Upper lobe of left lung (tissue), 4 donors: Measurements from ENCODE around the gene EAF2.

Experiments used
- POLR2A ChIP-seq, 4 donors: fragments of 450-650 bp; IDR thresholded peaks; one replicate each; pipeline ENCODE4 v1.5.1; 2016 to 2017; ENCODE audit warnings: antibody characterized with exemption in 4 of 4, mild to moderate bottlenecking in 2 of 4
- POLR2AphosphoS5 ChIP-seq, 2 donors: sonication (generic); formaldehyde crosslinking; IDR thresholded peaks; one replicate each; pipeline ENCODE4 v1.5.1; 2017; ENCODE audit warnings: antibody characterized with exemption in 2 of 2
- TF ChIP-seq, protein P1 (sequence below), 6 experiments: fragments of 450-650 bp in 4 of 6; fragments of 200-600 bp in 2 of 6; sonication (generic) in 2 of 6; IDR thresholded peaks; one replicate each; pipeline ENCODE4 v1.5.1; 2016 to 2019; ENCODE audit warnings: antibody characterized with exemption in 6 of 6

DNA sequence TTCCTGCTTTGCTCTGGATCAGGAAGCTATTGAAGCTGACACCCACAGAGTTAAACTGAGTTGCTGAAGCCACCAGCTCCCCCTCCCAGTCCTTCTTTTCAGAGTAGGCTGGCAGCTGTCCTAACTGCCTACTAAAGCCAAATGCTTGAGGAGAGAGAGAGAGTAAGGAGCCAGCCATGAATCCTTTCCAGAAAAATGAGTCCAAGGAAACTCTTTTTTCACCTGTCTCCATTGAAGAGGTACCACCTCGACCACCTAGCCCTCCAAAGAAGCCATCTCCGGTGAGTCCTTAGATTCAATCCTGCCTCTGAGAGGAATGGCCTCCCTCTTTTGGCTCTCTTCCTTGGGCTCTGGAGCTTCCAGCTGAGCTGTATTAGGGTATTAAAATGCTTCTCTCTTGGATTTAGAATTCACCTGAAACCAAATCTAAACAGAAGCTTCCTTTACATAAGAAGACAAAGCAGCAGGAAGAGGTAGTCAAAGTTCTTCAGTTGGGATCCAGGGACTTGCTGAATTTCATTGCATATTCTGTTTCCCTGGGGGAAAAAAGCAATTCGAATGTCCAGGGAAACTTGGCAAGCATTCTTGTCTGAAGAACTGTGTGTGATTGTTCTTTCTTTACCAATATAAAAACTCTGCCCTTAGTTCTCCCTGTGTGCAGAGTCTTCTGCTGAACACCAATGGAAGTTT is 59.4 kb downstream of the EAF2 start, which contains the start of gene SLC15A2:
- TF ChIP-seq, protein P1, sequence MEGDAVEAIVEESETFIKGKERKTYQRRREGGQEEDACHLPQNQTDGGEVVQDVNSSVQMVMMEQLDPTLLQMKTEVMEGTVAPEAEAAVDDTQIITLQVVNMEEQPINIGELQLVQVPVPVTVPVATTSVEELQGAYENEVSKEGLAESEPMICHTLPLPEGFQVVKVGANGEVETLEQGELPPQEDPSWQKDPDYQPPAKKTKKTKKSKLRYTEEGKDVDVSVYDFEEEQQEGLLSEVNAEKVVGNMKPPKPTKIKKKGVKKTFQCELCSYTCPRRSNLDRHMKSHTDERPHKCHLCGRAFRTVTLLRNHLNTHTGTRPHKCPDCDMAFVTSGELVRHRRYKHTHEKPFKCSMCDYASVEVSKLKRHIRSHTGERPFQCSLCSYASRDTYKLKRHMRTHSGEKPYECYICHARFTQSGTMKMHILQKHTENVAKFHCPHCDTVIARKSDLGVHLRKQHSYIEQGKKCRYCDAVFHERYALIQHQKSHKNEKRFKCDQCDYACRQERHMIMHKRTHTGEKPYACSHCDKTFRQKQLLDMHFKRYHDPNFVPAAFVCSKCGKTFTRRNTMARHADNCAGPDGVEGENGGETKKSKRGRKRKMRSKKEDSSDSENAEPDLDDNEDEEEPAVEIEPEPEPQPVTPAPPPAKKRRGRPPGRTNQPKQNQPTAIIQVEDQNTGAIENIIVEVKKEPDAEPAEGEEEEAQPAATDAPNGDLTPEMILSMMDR (IDR thresholded peaks at IDR 0.05) = no peak
- TF ChIP-seq POLR2A (IDR thresholded peaks at IDR 0.05) (peak in 1 of 4 donors; percentile 33), POLR2AphosphoS5 (IDR thresholded peaks at IDR 0.05) (no peak)
